Panc1 (cell line): ENCODE results near the gene ACTR5. TPM values are rescaled to one million over a fixed set of nuclear protein-coding genes. Genes with fewer than 3 reads are reported as not detected.

Experiments used
- ATAC-seq: fragments of 200-7000 bp; cut with Tn5 transposase; 2 replicates; pipeline ENCODE4 v1.9.1; 2020; ENCODE audit warnings: mild to moderate bottlenecking, moderate library complexity
- BruUV-seq: library from RNA; stranded (reverse); fragments of 400-500 nt; replicated peaks from 2 replicates; lab custom pipeline; 2021; lab: Mats Ljungman, UMichigan
- CTCF ChIA-PET: fragments of 300-600 bp; sonication (Branson Sonifier 250); formaldehyde crosslinking; loops from one replicate; lab custom pipeline; 2022; ENCODE audit warnings: antibody characterized with exemption; lab: Charles Lee
- POLR2A ChIA-PET: fragments of 300-600 bp; sonication (Branson Sonifier 250); formaldehyde crosslinking; loops from one replicate; lab custom pipeline; 2022; ENCODE audit warnings: antibody characterized with exemption; lab: Charles Lee
- DNase-seq: peaks from one replicate; pipeline ENCODE4 v3.0.0-alpha.2; 2010; ENCODE audit warnings: low read depth, low spot score
- H3K27ac ChIP-seq: 2 replicates; pipeline ENCODE4 v1.5.1; 2011; ENCODE audit warnings: mild to moderate bottlenecking, low read length, inconsistent platforms
- H3K27me3 ChIP-seq: fragments of 200-500 bp; sonication (Bioruptor generic); 2 replicates; pipeline ENCODE4 v1.6.0; 2014; ENCODE audit warnings: low read length, inconsistent platforms; ENCODE audit not compliant: control insufficient read depth, insufficient read depth
- H3K36me3 ChIP-seq: fragments of 200-500 bp; sonication (Bioruptor generic); 2 replicates; pipeline ENCODE4 v1.5.1; 2014; ENCODE audit warnings: inconsistent platforms, mild to moderate bottlenecking, low read length, moderate library complexity; ENCODE audit not compliant: control insufficient read depth, insufficient read depth
- H3K4me1 ChIP-seq: 2 replicates; pipeline ENCODE4 v1.5.1; 2011; ENCODE audit warnings: inconsistent platforms, mild to moderate bottlenecking, low read length, moderate library complexity; ENCODE audit not compliant: control insufficient read depth, insufficient read depth
- H3K4me3 ChIP-seq, 2 experiments: 2 replicates each; pipeline ENCODE4 v1.5.1; 2011 to 2012; ENCODE audit warnings: low read depth in 2 of 2, low read length in 2 of 2, mild to moderate bottlenecking in 2 of 2, inconsistent platforms in 1 of 2, moderate library complexity in 1 of 2
- H3K9me3 ChIP-seq: fragments of 200-500 bp; sonication (Bioruptor generic); 2 replicates; pipeline ENCODE4 v1.5.1; 2014; ENCODE audit warnings: low read depth, mild to moderate bottlenecking, inconsistent platforms, low read length, moderate library complexity; ENCODE audit not compliant: control insufficient read depth, insufficient read depth
- POLR2AphosphoS5 ChIP-seq: IDR thresholded peaks from 2 replicates; pipeline ENCODE4 v1.6.1; 2012; ENCODE audit warnings: mild to moderate bottlenecking, low read depth, low read length, moderate library complexity
- SIN3A ChIP-seq: IDR thresholded peaks from 2 replicates; pipeline ENCODE4 v1.6.1; 2012; ENCODE audit warnings: low read depth, mild to moderate bottlenecking, low read length, moderate library complexity, borderline replicate concordance; ENCODE audit not compliant: insufficient read depth
- TCF7L2 ChIP-seq: IDR thresholded peaks from 2 replicates; pipeline ENCODE4 v1.6.1; 2011; ENCODE audit warnings: mild to moderate bottlenecking, low read depth, low read length, inconsistent platforms
- in situ Hi-C: cut with HindIII; loops from 2 replicates; pipeline ENCODE4 v1.10.0; 2016; ENCODE audit warnings: low sequenced_read_pairs, low pct_unique_long_range_greater_than_20kb
- intact Hi-C: fragments of 100-400 bp; cut with micrococcal nuclease; formaldehyde crosslinking; loops from one replicate; pipeline ENCODE4 v1.10.0; 2022; ENCODE audit not compliant: unreplicated experiment
- total RNA-seq: library from RNA; stranded (reverse); gene quantifications from one replicate; pipeline ENCODE4 v1.2.1, GENCODE V29; 2021; ENCODE audit not compliant: unreplicated experiment
- TF ChIP-seq, protein P1 (sequence below): fragments of 450-650 bp; IDR thresholded peaks from 2 replicates; pipeline ENCODE4 v1.5.1; 2017; ENCODE audit warnings: mild to moderate bottlenecking
- TF ChIP-seq, protein P2 (sequence below), 2 experiments: IDR thresholded peaks; 2 replicates each; pipeline ENCODE4 v1.6.1; 2011 to 2012; ENCODE audit warnings: low read depth in 2 of 2, control low read depth in 1 of 2, low read length in 1 of 2, mild to moderate bottlenecking in 1 of 2, moderate library complexity in 1 of 2; ENCODE audit not compliant: insufficient read depth in 1 of 2

Gene ACTR5
- total RNA-seq, 1 experiment from 2014 or later, result 12.1 TPM

DNA sequence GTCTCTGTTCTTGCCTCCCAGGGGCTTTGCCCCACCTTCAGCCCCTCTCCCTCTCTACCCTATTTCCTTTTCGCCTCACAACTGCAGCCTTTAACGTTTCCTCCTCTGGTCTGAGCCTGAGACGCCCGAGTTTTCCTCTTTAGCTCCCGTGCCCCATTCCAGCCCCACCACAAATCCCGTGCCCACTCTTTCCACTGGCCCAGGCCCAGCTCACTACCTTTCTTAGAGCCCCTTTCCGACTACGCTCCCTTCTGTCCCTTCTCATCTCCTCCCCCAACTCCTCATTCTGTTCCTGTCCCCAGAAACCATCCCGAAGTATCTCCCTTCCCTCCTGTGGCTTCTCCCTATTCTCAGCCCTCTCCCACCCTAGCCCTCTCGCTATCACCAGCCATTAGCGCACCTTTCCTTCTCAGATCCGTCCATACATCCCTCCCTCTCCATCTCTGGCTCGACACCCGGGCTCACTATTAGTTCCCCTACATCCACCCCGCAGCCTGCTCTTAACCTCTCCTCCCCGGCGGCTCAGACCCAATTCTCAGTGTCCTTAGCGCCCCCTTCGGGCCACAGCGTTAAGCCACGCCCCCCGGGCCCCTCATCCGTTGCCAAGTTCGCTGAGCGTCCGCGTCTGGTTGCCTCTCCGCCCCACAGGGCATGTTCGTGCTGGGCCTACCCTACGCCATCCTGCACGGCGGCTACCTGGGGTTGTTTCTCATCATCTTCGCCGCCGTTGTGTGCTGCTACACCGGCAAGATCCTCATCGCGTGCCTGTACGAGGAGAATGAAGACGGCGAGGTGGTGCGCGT, 21.3 kb upstream of the ACTR5 start:
- TF ChIP-seq, protein P1, sequence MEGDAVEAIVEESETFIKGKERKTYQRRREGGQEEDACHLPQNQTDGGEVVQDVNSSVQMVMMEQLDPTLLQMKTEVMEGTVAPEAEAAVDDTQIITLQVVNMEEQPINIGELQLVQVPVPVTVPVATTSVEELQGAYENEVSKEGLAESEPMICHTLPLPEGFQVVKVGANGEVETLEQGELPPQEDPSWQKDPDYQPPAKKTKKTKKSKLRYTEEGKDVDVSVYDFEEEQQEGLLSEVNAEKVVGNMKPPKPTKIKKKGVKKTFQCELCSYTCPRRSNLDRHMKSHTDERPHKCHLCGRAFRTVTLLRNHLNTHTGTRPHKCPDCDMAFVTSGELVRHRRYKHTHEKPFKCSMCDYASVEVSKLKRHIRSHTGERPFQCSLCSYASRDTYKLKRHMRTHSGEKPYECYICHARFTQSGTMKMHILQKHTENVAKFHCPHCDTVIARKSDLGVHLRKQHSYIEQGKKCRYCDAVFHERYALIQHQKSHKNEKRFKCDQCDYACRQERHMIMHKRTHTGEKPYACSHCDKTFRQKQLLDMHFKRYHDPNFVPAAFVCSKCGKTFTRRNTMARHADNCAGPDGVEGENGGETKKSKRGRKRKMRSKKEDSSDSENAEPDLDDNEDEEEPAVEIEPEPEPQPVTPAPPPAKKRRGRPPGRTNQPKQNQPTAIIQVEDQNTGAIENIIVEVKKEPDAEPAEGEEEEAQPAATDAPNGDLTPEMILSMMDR, result peak; percentile 46
- no peak for TF ChIP-seq POLR2AphosphoS5
- ChIA-PET CTCF (interaction anchor here (1.3 kb wide), 1 partner anchor 78 kb away, joined by 4 read pairs; no protein-coding TSS in a partner anchor), POLR2A (no interaction called here)
- Histone ChIP-seq H3K4me3 (no peak overlapping the region), H3K27ac (no peak overlapping the region), H3K9me3 (no peaks in the 10 kb centered on the region), H3K36me3 (no peaks in the 10 kb centered on the region), H3K4me1 (peaks cover 6% of the 10 kb centered on the region; the same call in 1 of the 2 replicates), H3K27me3 (peaks cover 25% of the 10 kb centered on the region; the same call in 1 of the 2 replicates)
- BruUV-seq, result no TSS peak
- in situ Hi-C loops, result no loop called here
- no peak for DNase-seq
- intact Hi-C loops, result no loop called here
- ATAC-seq, result no peak

DNA sequence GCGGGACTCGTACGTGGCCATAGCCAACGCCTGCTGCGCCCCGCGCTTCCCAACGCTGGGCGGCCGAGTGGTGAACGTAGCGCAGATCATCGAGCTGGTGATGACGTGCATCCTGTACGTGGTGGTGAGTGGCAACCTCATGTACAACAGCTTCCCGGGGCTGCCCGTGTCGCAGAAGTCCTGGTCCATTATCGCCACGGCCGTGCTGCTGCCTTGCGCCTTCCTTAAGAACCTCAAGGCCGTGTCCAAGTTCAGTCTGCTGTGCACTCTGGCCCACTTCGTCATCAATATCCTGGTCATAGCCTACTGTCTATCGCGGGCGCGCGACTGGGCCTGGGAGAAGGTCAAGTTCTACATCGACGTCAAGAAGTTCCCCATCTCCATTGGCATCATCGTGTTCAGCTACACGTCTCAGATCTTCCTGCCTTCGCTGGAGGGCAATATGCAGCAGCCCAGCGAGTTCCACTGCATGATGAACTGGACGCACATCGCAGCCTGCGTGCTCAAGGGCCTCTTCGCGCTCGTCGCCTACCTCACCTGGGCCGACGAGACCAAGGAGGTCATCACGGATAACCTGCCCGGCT, 20.6 kb upstream of the ACTR5 start:
- Histone ChIP-seq H3K27me3 (peaks cover 19% of the 10 kb centered on the region; the same call in 1 of the 2 replicates), H3K4me3 (no peak overlapping the region), H3K27ac (no peak overlapping the region), H3K9me3 (no peaks in the 10 kb centered on the region), H3K4me1 (peaks cover 6% of the 10 kb centered on the region; the same call in 1 of the 2 replicates), H3K36me3 (no peaks in the 10 kb centered on the region)
- intact Hi-C loops (no loop called here), in situ Hi-C loops (no loop called here)
- ATAC-seq, result no peak
- BruUV-seq, result no TSS peak
- ChIA-PET POLR2A (no interaction called here), CTCF (no interaction called here)
- TF ChIP-seq, protein P1, result no peak
- TF ChIP-seq, protein P2, sequence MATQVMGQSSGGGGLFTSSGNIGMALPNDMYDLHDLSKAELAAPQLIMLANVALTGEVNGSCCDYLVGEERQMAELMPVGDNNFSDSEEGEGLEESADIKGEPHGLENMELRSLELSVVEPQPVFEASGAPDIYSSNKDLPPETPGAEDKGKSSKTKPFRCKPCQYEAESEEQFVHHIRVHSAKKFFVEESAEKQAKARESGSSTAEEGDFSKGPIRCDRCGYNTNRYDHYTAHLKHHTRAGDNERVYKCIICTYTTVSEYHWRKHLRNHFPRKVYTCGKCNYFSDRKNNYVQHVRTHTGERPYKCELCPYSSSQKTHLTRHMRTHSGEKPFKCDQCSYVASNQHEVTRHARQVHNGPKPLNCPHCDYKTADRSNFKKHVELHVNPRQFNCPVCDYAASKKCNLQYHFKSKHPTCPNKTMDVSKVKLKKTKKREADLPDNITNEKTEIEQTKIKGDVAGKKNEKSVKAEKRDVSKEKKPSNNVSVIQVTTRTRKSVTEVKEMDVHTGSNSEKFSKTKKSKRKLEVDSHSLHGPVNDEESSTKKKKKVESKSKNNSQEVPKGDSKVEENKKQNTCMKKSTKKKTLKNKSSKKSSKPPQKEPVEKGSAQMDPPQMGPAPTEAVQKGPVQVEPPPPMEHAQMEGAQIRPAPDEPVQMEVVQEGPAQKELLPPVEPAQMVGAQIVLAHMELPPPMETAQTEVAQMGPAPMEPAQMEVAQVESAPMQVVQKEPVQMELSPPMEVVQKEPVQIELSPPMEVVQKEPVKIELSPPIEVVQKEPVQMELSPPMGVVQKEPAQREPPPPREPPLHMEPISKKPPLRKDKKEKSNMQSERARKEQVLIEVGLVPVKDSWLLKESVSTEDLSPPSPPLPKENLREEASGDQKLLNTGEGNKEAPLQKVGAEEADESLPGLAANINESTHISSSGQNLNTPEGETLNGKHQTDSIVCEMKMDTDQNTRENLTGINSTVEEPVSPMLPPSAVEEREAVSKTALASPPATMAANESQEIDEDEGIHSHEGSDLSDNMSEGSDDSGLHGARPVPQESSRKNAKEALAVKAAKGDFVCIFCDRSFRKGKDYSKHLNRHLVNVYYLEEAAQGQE (IDR thresholded peaks at IDR 0.05; ENCODE audit: insufficient read depth in 1 of 2, low read depth in 2 of 2, low read length in 1 of 2), result no peak
- TF ChIP-seq SIN3A, result no peak
- TF ChIP-seq POLR2AphosphoS5, result no peak
- TF ChIP-seq TCF7L2, result no peak
- no peak for DNase-seq
